Heart right ventricle (tissue), 16 donors: ENCODE measurements around the gene LHX2. TPM values are rescaled to one million over a fixed set of nuclear protein-coding genes. Genes with fewer than 3 reads are reported as not detected.

ENCODE experiments used
- ATAC-seq, 8 donors: fragments of 200-7000 bp; cut with Tn5 transposase; one replicate each; pipeline ENCODE4 v1.9.1; 2020; ENCODE audit warnings: mild to moderate bottlenecking in 8 of 8, moderate library complexity in 8 of 8, moderate number of reproducible peaks in 1 of 8
- DNase-seq, 2 donors: peaks; one replicate each; pipeline ENCODE4 v3.0.0-alpha.2; 2020
- H3K27ac ChIP-seq, 10 donors: fragments of 200-600 bp; sonication (generic) in 2 of 10; one replicate each; pipeline versions ENCODE4 v1.5.0 to v1.8.0; 2020 to 2022; ENCODE audit warnings: mild to moderate bottlenecking in 3 of 10
- H3K27me3 ChIP-seq, 7 donors: fragments of 200-600 bp; one replicate each; pipeline ENCODE4 v1.8.0; 2021 to 2022; ENCODE audit warnings: mild to moderate bottlenecking in 2 of 7
- H3K36me3 ChIP-seq, 9 donors: fragments of 200-600 bp; sonication (generic) in 1 of 9; one replicate each; pipeline versions ENCODE4 v1.5.0 to v1.8.0; 2020 to 2022; ENCODE audit warnings: mild to moderate bottlenecking in 2 of 9
- H3K4me1 ChIP-seq, 9 donors: fragments of 200-600 bp; sonication (generic) in 1 of 9; one replicate each; pipeline versions ENCODE4 v1.5.0 to v1.8.0; 2020 to 2022; ENCODE audit warnings: mild to moderate bottlenecking in 4 of 9
- H3K4me3 ChIP-seq, 10 donors: fragments of 200-600 bp; sonication (generic) in 2 of 10; one replicate each; pipeline versions ENCODE4 v1.5.0 to v1.8.0; 2020 to 2022; ENCODE audit warnings: mild to moderate bottlenecking in 7 of 10, moderate library complexity in 2 of 10
- H3K9me3 ChIP-seq, 11 donors: fragments of 200-600 bp in 10 of 11; sonication (generic) in 2 of 11; one replicate each; pipeline versions ENCODE4 v1.5.0 to v1.8.0; 2013 to 2022; ENCODE audit warnings: mild to moderate bottlenecking in 2 of 11, control low read depth in 1 of 11, moderate library complexity in 1 of 11
- CTCF ChIP-seq, 9 donors: fragments of 200-600 bp; sonication (generic) in 2 of 9; IDR thresholded peaks; one replicate each; pipeline versions ENCODE4 v1.5.0 to v1.8.0; 2021 to 2022; ENCODE audit warnings: antibody characterized with exemption in 9 of 9, mild to moderate bottlenecking in 5 of 9, moderate library complexity in 1 of 9
- WGBS, 2 donors: extraction: QIAGEN DNeasy Blood & Tissue Kit; methylation state at CpG; one replicate each; pipeline ENCODE4 v1.1.7; 2013; ENCODE audit warnings: inconsistent platforms in 1 of 2; 5-methylcytosine and 5-hydroxymethylcytosine counted together
- intact Hi-C, 10 donors: fragments of 100-400 bp; cut with DNase I; formaldehyde crosslinking; loops; one replicate each; pipeline versions ENCODE4 v1.11.1 to v1.14.2; 2022
- polyA plus RNA-seq, 2 donors: library from polyadenylated mRNA; stranded (reverse); fragments of 200-250 nt; gene quantifications; one replicate each; pipeline ENCODE4 v1.2.3, GENCODE V29; 2013
- total RNA-seq, 10 donors: library from RNA; stranded (reverse); fragmentation: NEBNext Ultra II Directional in 3 of 10; extraction: Animal tissue kit (Norgen Biotek cat#: 25700) in 3 of 10; gene quantifications; one replicate each; pipeline versions ENCODE4 v1.2.1 to v1.2.4, GENCODE V29; 2021 to 2023
- donor health status: Arrhythmogenic right ventricular cardiomyopathy.
- donor health status: ischemic (EF 13 %, LVEDD 7.1; RV severe dilation, severe dysfunction).
- donor health status: healthy with polysubstance abuse.
- donor health status: DM: no; HTN: yes; CAD: no.
- donor health status: DM: no; HTN: no; CAD: no.
- donor health status: ischemic (EF 25% LVEDD 6.9; RV normal size, moderate dysfunction).
- donor health status: ischemic (EF 25% LVEDD 5.7; RV mildly dilated, moderate dysfunction).
- donor health status: healthy.
- donor health status: DM: yes; HTN: yes; CAD: no.
- donor health status: Ischemic cardiomyopathy.
- donor health status: ischemic (EF 35%, LVEDD 5.7; RV mildly dilated, moderate dysfunction).
- donor health status: nonischemic (EF 11% LVEDD 7.7; RV severe dilation, severe dysfunction).
- donor health status: DM: yes; HTN: yes; CAD: no.
- donor health status: PGD.
- donor health status: ischemic (EF 29% LVEDD 5.4; RV normal size, mild dysfunction).
- donor health status: nonischemic (EF 23%, LVEDD 6.1; RV moderate dilation, normal function).

Gene LHX2
- total and polyA plus RNA-seq, 12 donors = 0.19 to 0.42 (median 0.37) TPM; not detected in 7

- H3K27me3 ChIP-seq = peaks cover 0 to 86% (median 29%) of the 10 kb centered on the region in 7 donors
- no peaks in the 10 kb centered on the region for H3K36me3 ChIP-seq
- H3K4me3 ChIP-seq = peak overlapping the region in 9 of 10 donors; percentile 35 to 58 (median 52)
- no peak for TF ChIP-seq CTCF (IDR thresholded peaks at IDR 0.05)
- DNase-seq = no peak
- H3K27ac ChIP-seq = peak overlapping the region in 4 of 10 donors; percentile 39 to 55 (median 52)
- intact Hi-C loops = loop anchor here in 5 of 10 donors (10.0 kb wide), 4 partner anchors 321 to 641 kb away; no protein-coding TSS in a partner anchor
- peaks cover 5 to 28% (median 19%) of the 10 kb centered on the region in 9 donors for H3K4me1 ChIP-seq
- peak in 6 of 8 donors; percentile 7 to 34 (median 12) for ATAC-seq
- H3K9me3 ChIP-seq = no peaks in the 10 kb centered on the region
- 12 to 16% methylated on average over 18 of the region's 18 CpGs for WGBS, 2 donors
Measured at GRCh38 chr9:124045830-124046177, 34.2 kb downstream of the LHX2 start.

- peaks cover 3 to 24% (median 17%) of the 10 kb centered on the region in 9 donors for H3K4me1 ChIP-seq
- WGBS, 2 donors = 65 to 75% methylated on average over 10 of the region's 10 CpGs
- no peak for TF ChIP-seq CTCF (IDR thresholded peaks at IDR 0.05)
- H3K27ac ChIP-seq = peak overlapping the region in 1 of 10 donors; percentile 55
- no peak overlapping the region for H3K4me3 ChIP-seq
- H3K27me3 ChIP-seq = peaks cover 0 to 82% (median 28%) of the 10 kb centered on the region in 7 donors
- DNase-seq (no peak), ATAC-seq (no peak)
- H3K9me3 ChIP-seq = no peaks in the 10 kb centered on the region
- H3K36me3 ChIP-seq = no peaks in the 10 kb centered on the region
- intact Hi-C loops = loop anchor here in 5 of 10 donors (10.0 kb wide), 4 partner anchors 321 to 641 kb away; no protein-coding TSS in a partner anchor
Measured at GRCh38 chr9:124046189-124046588, 34.6 kb downstream of the LHX2 start.

DNA sequence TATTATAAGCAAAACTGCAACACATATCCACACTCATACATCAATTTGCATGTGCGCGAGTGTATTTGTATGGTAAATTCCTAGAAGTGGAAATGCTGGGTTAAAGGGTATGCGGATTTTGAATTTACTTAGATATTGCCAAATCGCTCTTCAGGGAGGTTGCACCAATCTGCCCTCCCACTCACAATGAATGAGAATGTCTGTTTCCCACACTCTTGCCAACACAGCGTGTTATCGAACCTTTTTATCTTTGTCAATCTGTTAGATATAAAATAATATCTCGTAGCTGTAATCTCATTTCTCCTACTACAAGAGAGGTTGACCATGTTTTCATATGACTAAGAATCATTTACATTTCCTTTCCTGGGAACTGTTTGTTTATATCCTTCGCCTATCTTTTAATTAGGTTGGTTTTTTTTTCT lies 35.7 kb downstream of the LHX2 start:
- Histone ChIP-seq H3K27me3 (peaks cover 0 to 71% (median 18%) of the 10 kb centered on the region in 7 donors), H3K36me3 (no peaks in the 10 kb centered on the region), H3K27ac (no peak overlapping the region), H3K9me3 (no peaks in the 10 kb centered on the region), H3K4me3 (no peak overlapping the region), H3K4me1 (peaks cover 0 to 15% (median 12%) of the 10 kb centered on the region in 9 donors)
- TF ChIP-seq CTCF (IDR thresholded peaks at IDR 0.05) = no peak
- WGBS, 2 donors = 59 to 70% methylated on average over 8 of the region's 8 CpGs
- DNase-seq (no peak), ATAC-seq (no peak)
- intact Hi-C loops = loop anchor here in 5 of 10 donors (10.0 kb wide), 4 partner anchors 322 to 642 kb away; no protein-coding TSS in a partner anchor

GRCh38 chr9:124050955-124051354 lies 39.4 kb downstream of the LHX2 start:
- ATAC-seq = no peak
- intact Hi-C loops = no loop called here
- H3K27ac ChIP-seq = no peak overlapping the region
- H3K36me3 ChIP-seq = no peaks in the 10 kb centered on the region
- peaks cover 0 to 11% (median 0%) of the 10 kb centered on the region in 11 donors for H3K9me3 ChIP-seq
- no peak for TF ChIP-seq CTCF (IDR thresholded peaks at IDR 0.05)
- peaks cover 0 to 2% (median 0%) of the 10 kb centered on the region in 9 donors for H3K4me1 ChIP-seq
- no peak for DNase-seq
- H3K27me3 ChIP-seq = peaks cover 0 to 62% (median 4%) of the 10 kb centered on the region in 7 donors
- H3K4me3 ChIP-seq = no peak overlapping the region
- WGBS, 2 donors = 88 to 97% methylated on average over 1 of the region's 1 CpG
